Parathyroid adenoma (tissue), 2 donors: ENCODE measurements around the gene BTG4.

Experiments used
- H2AFZ ChIP-seq: fragments of 300-600 bp; sonication (generic); one replicate; pipeline ENCODE4 v1.7.0; 2017; ENCODE audit warnings: antibody characterized with exemption, mild to moderate bottlenecking
- H3K27ac ChIP-seq: fragments of 300-600 bp; sonication (generic); one replicate; pipeline ENCODE4 v1.7.0; 2017
- H3K27me3 ChIP-seq: fragments of 300-600 bp; sonication (generic); one replicate; pipeline ENCODE4 v1.7.0; 2017; ENCODE audit warnings: low read length; ENCODE audit not compliant: control insufficient read depth, insufficient read depth
- H3K36me3 ChIP-seq: fragments of 300-600 bp; sonication (generic); one replicate; pipeline ENCODE4 v1.7.0; 2017; ENCODE audit warnings: low read length; ENCODE audit not compliant: control insufficient read depth, insufficient read depth
- H3K4me1 ChIP-seq: fragments of 300-600 bp; sonication (generic); one replicate; pipeline ENCODE4 v1.7.0; 2017; ENCODE audit warnings: control low read depth
- H3K4me2 ChIP-seq: fragments of 300-600 bp; sonication (generic); one replicate; pipeline ENCODE4 v1.7.0; 2017; ENCODE audit warnings: low read length
- H3K4me3 ChIP-seq: fragments of 300-600 bp; sonication (generic); one replicate; pipeline ENCODE4 v1.7.0; 2017; ENCODE audit warnings: low read depth, low read length
- H3K79me2 ChIP-seq: fragments of 300-600 bp; sonication (generic); one replicate; pipeline ENCODE4 v1.7.0; 2017; ENCODE audit warnings: control low read depth
- H3K9ac ChIP-seq: fragments of 300-600 bp; sonication (generic); one replicate; pipeline ENCODE4 v1.7.0; 2017; ENCODE audit warnings: mild to moderate bottlenecking
- H3K9me3 ChIP-seq: fragments of 300-600 bp; sonication (generic); one replicate; pipeline ENCODE4 v1.7.0; 2017; ENCODE audit warnings: low read length; ENCODE audit not compliant: control insufficient read depth
- CTCF ChIP-seq: fragments of 300-600 bp; sonication (generic); IDR thresholded peaks from one replicate; pipeline ENCODE4 v1.7.0; 2017; ENCODE audit warnings: antibody characterized with exemption, mild to moderate bottlenecking
- donor health status: primary hyperparathyroidism.

BTG4 gene

GRCh38 chr11:111494040-111494439 lies 18.1 kb downstream of the BTG4 start:
- Histone ChIP-seq H3K79me2 (no peaks in the 10 kb centered on the region), H3K4me2 (no peak overlapping the region), H3K27me3 (no peaks in the 10 kb centered on the region), H3K36me3 (no peaks in the 10 kb centered on the region), H2AFZ (no peak overlapping the region), H3K9ac (no peak overlapping the region), H3K27ac (no peak overlapping the region), H3K4me3 (no peak overlapping the region), H3K9me3 (no peaks in the 10 kb centered on the region), H3K4me1 (no peaks in the 10 kb centered on the region)
- TF ChIP-seq CTCF = no peak

GRCh38 chr11:111490496-111490895 lies 21.7 kb downstream of the BTG4 start:
- H3K4me2 ChIP-seq = no peak overlapping the region
- no peak overlapping the region for H3K4me3 ChIP-seq
- no peak overlapping the region for H2AFZ ChIP-seq
- H3K4me1 ChIP-seq = no peaks in the 10 kb centered on the region
- H3K27ac ChIP-seq = no peak overlapping the region
- H3K27me3 ChIP-seq = no peaks in the 10 kb centered on the region
- H3K9ac ChIP-seq = no peak overlapping the region
- no peak for TF ChIP-seq CTCF
- H3K9me3 ChIP-seq = no peaks in the 10 kb centered on the region
- H3K36me3 ChIP-seq = no peaks in the 10 kb centered on the region
- no peaks in the 10 kb centered on the region for H3K79me2 ChIP-seq

GRCh38 chr11:111483431-111483830 lies 28.8 kb downstream of the BTG4 start:
- TF ChIP-seq CTCF = no peak
- Histone ChIP-seq H3K27me3 (no peaks in the 10 kb centered on the region), H3K4me1 (no peaks in the 10 kb centered on the region), H3K36me3 (no peaks in the 10 kb centered on the region), H3K27ac (no peak overlapping the region), H3K9me3 (no peaks in the 10 kb centered on the region), H2AFZ (no peak overlapping the region), H3K4me3 (no peak overlapping the region), H3K9ac (no peak overlapping the region), H3K79me2 (no peaks in the 10 kb centered on the region), H3K4me2 (no peak overlapping the region)

GRCh38 chr11:111479666-111480065 lies 32.5 kb downstream of the BTG4 start:
- Histone ChIP-seq H2AFZ (no peak overlapping the region), H3K4me1 (no peaks in the 10 kb centered on the region), H3K9ac (no peak overlapping the region), H3K4me2 (no peak overlapping the region), H3K27me3 (no peaks in the 10 kb centered on the region), H3K9me3 (no peaks in the 10 kb centered on the region), H3K4me3 (no peak overlapping the region), H3K36me3 (no peaks in the 10 kb centered on the region), H3K79me2 (no peaks in the 10 kb centered on the region), H3K27ac (no peak overlapping the region)
- no peak for TF ChIP-seq CTCF

- Histone ChIP-seq H3K4me2 (no peak overlapping the region), H3K79me2 (no peaks in the 10 kb centered on the region), H3K27me3 (no peaks in the 10 kb centered on the region), H2AFZ (no peak overlapping the region), H3K36me3 (no peaks in the 10 kb centered on the region), H3K9ac (no peak overlapping the region), H3K4me1 (no peaks in the 10 kb centered on the region), H3K27ac (no peak overlapping the region), H3K9me3 (no peaks in the 10 kb centered on the region), H3K4me3 (no peak overlapping the region)
- TF ChIP-seq CTCF = no peak
These were observed 34.3 kb downstream of the BTG4 start for GRCh38 chr11:111477898-111478297.
